OCI-LY3 (cell line): ENCODE measurements around the gene IRF9.

ENCODE experiments used
- CTCF ChIP-seq: fragments of 200-600, 300-600 bp; sonication (generic); IDR thresholded peaks from 2 replicates; pipeline ENCODE4 v1.5.1; 2014; ENCODE audit warnings: antibody characterized with exemption, low read length, low read depth
- EZH2phosphoT487 ChIP-seq: fragments of 200-600 bp; shearing (Covaris generic); IDR thresholded peaks from 2 replicates; pipeline ENCODE4 v1.6.1; 2018; ENCODE audit warnings: antibody characterized with exemption, mixed run types, low read depth

DNA sequence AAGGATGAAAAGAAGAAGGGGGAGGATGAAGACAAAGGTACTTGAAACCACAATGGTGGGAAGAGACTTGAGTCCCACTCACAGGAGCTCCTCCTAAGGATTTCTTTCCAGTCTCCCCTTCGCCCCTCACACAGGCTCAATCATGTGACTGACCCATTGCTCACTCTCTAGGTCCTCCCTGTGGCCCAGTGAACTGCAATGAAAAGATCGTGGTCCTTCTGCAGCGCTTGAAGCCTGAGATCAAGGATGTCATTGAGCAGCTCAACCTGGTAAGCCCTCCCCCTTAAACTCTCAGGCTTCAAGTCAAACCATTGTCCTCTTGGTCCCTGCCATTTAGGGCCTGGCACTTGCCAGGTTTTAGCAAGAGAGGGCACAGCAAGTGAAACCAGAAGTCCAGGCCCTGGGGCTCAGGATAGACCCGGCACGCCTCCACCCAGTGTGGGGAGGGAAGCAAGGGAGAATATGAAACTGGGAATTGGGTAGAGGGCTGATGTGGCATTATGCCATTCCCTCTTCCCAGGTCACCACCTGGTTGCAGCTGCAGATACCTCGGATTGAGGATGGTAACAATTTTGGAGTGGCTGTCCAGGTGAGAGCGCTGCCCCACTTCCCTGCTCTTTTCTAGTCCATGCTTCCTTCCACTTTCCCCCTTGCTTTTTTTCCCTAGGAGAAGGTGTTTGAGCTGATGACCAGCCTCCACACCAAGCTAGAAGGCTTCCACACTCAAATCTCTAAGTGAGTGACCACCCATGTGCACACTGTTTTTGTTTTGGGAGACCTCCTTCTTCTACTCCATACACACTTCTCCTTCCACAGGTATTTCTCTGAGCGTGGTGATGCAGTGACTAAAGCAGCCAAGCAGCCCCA lies 23.3 kb upstream of the IRF9 start:
- TF ChIP-seq CTCF, result no peak
- TF ChIP-seq EZH2phosphoT487, result no peak
